Activated CD8-positive, alpha-beta memory T cell treated with anti-CD3 and anti-CD28 coated beads for 48 hours (primary cell): ENCODE data around the gene DNAJC7.

ENCODE experiments used
- DNase-seq, 3 experiments: peaks; one replicate each; pipeline ENCODE4 v3.0.0-alpha.2; 2020; ENCODE audit warnings: low read depth in 2 of 3, low spot score in 2 of 3

Gene DNAJC7

DNA sequence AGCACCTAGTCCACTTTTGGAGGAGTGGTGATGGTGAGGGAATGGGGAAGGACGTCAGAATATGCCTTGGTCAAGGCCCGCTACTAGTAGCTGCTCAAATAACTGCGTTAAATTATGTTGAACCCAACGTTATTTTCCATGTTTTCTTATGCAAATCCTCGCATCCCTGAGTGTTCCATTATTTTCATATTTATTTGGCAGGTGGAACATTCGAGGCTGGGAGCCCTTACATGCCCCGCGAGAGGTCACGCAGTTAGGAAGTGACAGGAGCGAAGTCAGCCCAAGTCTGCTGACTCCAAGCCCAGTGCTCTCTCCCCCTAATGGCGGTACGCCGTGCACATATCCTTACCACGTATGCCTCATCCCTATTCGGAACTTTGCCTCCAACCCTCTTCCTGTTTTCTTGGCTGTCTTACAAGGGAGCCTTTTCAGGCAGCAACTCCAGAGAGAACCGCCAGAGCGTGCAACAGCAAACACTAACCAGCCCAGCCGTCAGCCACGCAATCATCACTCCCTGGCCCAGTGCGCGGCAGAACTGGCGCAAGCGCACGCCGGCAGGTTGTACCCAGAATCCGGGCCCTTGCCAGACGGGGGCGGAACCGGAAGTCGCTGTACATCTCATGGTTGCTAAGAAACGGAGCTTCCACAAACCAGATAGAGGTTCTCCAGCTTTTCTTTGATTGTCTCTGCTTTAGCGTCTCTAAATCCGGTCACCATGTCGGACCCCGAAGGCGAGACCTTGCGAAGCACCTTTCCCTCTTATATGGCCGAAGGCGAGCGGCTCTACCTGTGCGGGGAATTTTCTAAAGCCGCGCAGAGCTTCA lies 87.0 kb downstream of the DNAJC7 start, which contains the start of gene ODAD4:
Gene ODAD4 (plus strand): TSS at position 609 of the 824 bp plus-strand sequence. CDS start 107 bp downstream, at position 716.
- peak; percentile 81 to 89 (median 87) for DNase-seq

DNA sequence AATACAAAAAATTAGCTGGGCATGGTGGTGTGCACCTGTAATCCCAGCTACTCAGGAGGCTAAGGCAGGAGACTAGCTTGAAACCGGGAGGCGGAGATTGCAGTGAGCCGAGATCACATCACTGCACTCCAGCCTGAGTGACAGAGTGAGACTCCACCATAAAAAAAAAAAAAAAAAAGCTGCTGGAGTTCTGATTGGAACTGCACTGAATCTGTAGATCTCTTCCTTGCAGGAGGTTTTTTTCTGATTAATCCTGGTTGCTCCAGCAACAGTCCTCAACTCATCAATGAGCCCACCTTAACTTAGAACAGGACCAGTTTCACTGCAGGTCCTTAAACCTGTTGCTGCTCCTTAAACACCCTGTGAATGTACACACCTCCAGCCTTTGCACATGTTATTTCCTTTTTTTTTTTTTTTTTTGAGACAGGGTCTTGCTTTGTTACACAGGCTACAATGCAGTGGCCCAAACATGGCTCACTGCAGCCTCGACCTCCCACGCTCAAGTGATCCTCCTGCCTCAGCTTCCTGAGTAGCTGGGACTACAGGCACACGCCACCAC lies 88.5 kb downstream of the DNAJC7 start:
- DNase-seq, result no peak
